NCI-H2196 (cell line): Measurements from ENCODE around the gene RTP5.

Source experiments
- DNase-seq: peaks from one replicate; lab custom pipeline; 2025; ENCODE audit not compliant: unreplicated experiment; lab: John Stamatoyannopoulos, UW

Gene RTP5

DNA sequence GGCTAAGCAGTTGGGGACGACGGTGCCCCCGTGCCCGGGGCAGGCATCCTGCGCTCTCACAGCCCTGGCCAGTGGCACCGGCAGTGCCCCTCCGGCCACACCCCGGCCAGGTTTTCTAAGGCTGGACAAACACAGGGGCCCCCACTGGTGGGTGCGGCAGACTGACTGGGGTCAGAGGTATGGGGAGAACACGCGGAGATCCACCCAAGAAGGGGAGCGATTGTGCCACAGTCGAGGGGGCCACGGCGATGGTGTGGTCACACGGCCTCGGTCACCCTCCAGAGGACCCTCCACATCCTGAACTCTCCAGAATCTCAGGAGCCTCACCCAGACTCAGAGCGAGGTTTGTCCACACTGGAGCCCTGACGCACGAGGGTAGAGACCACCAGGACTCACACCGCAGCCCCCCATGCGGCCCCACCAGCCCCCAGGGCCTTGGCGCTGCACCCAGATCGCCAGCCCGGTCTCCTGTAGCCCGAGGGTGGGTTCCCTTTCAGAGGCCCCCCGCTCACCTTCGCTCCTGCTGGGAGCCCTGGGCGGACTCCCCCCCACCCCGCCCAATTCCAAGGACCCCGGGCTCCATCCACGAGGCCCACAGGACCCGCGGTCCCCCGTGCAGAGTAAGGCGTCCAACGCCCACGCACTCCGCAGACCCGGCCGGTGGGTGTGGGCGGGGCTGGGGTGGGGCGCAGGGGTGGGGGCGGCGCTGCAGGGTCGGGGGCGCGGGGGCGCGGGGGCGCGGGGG, 26.0 kb upstream of the RTP5 start:
- DNase-seq, result no peak

- peak; percentile 49 for DNase-seq
These were observed 25.3 kb upstream of the RTP5 start for GRCh38 chr2:241844066-241844728.

GRCh38 chr2:241844831-241845578, 24.5 kb upstream of the RTP5 start:
- no peak for DNase-seq

DNA sequence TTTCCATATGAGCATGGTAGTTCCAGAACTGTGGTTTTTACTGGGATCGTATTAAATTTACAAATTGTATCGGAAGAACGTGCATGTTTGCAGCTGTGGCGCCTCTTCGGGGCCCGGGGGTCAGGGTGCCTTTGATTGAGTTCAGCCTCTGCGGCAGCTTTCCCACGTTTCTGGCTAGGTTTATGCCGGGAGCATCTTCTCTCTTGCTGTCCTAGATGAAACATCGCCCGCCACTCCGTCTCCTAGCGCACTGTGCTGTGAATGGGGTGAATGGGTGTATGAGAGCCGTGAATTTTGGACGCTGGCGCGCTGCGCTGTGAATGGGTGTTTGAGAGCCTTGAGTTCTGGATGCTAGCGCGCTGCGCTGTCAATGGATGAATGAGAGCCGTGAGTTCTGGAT, 23.1 kb upstream of the RTP5 start:
- DNase-seq, result no peak

DNA sequence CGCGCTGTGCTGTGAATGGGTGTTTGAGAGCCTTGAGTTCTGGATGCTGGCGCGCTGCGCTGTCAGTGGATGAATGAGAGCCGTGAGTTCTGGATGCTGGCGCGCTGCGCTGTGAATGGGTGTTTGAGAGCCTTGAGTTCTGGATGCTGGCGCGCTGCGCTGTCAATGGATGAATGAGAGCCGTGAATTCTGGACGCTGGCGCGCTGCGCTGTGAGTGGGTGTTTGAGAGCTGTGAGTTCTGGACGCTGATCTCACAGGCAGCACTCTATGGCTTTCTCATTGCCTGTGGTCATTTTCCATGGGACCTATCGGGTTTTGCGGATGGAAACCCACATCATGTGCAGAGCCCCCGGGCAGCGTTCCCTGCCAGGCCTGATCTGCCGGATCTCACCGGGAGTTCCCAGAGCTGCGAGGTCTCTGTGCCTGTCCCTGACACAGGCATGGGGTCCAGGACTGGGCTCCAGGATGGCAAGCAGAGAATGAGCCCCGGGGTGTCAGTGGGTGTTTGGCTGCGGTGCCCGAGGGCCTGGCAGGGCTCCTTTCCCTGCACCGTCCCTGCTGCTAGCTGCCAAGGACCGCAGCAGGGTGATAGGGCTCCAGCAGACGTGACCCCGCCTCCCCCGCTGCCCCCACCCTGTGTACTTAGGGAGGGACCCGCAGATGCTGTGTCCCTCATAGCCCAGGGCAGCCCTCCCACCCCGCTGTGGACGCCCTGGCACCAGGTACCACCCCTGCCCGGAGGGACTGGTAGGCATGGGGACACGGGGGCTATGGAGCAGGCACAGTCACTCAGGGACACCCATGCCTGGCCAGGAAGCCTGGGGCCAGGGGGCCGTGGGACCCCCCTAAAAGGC, 20.5 kb upstream of the RTP5 start:
- no peak for DNase-seq

DNA sequence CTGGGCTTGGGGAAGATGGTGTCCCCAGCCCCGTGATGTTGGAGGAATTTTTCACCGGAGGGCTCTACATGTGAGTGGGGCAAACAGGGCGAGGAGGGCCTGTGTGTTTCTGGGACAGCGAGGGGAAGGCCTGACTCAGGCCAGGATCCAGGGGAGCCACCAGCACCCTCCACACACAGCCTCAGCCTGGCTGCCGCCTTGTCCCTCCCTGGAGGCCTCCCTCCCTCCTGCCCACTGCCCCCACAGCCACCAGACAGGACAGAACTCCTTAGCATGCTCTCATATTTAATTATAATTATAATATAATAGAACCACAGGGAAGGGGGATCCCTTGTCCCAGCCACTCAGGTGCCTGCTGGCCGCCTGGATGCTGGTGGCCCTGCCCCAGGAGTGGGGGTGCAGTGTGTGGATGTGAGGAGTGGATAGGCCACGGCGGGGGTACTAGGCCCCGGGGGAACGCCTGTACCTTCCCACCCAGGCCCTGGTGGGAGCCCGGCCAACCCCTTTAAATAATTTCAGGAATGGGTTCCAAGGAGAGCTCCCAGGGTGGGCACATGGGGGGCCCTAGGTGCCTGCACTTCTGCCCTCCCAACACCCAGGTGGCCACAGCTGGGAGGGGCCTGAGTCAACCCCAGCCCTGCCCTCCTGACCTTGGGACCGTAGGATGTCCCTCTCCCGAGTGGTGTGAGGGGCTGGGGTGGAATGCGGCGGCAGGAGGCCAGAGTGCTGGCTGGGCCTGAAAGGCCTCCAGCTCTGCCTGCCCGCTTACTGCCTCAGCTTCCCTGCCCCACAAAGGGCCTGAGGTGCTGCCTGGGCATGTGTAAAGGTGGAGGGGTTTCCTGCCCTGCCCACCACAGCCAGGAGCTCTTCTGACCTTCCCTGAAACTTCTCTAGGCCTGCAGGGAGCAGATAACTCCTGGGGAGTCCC, 19.6 kb upstream of the RTP5 start:
- no peak for DNase-seq

- DNase-seq, result no peak
These were observed 18.8 kb upstream of the RTP5 start for GRCh38 chr2:241850544-241851324.

DNA sequence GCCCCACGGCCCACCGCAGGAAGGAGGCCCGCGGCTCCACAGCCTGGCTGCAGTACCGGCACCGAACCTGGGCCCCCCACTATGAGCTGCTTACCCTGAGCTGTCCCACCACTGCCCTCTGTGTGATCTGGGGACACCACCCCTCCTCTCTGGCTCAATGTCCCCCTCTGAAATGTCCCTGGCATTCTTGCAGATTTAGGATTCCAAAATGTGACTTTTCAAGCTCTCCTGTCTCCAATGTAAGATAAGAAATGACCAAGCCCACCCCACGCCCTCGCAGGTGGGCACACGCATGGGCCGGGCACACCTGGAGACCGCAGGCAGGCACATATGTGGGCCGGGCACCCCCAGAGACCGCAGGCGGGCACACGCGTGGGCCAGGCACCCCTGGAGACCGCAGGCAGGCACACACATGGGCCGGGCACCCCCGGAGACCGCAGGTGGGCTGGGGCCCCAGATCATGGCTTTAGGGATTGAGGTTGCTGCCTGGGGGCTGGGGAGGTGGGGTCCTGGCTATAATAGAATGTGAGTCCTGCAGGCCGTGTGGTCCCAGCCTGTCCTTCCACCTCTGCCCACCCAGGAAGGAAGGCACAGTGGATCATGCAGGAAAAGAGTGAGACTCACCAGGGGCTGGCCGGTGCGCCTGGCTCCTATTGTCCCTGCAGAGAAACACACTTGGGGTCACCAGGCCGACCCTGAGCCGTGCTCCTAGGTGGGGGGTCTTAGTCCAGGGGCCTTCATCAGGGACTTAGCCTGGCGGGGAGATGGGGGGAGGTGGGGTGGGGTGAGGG, 18.0 kb upstream of the RTP5 start:
- DNase-seq, result no peak

GRCh38 chr2:241852116-241852980, 17.2 kb upstream of the RTP5 start:
- DNase-seq, result no peak

- no peak for DNase-seq
These were observed 16.4 kb upstream of the RTP5 start for GRCh38 chr2:241852981-241853631.

DNA sequence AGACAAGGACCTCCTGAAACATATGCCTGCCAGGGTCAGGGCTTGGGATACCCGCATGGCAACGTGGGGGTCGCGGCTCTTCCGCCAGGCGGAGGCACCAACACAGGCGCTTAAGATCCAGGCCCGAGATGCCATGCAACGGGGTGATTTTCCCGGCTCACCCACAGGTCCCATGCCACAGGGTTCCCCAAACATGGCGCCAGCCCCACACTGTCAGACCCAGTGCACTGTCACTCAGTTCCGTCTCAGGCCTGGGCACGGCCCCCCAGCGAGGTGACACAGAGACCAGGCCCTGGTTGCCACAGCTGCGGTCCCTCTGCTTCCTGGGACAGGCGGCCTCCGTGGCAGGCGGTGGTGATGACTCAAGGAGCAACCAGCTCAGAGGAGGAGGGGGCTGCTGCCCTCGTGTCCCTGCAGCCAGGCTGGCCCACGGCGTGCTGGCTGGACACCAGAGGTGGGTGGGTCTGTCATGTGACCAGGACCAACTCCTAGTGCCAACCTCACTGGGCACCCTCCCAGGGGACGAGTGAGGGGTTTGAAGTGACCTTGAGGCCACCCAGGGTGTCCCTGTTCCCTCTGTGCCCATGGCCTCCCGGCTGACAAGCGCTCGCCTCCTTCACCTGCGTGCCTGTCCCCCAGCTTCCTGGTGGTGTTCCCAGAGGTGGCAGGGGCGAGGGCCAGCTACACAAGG, 15.7 kb upstream of the RTP5 start:
- DNase-seq, result no peak

DNA sequence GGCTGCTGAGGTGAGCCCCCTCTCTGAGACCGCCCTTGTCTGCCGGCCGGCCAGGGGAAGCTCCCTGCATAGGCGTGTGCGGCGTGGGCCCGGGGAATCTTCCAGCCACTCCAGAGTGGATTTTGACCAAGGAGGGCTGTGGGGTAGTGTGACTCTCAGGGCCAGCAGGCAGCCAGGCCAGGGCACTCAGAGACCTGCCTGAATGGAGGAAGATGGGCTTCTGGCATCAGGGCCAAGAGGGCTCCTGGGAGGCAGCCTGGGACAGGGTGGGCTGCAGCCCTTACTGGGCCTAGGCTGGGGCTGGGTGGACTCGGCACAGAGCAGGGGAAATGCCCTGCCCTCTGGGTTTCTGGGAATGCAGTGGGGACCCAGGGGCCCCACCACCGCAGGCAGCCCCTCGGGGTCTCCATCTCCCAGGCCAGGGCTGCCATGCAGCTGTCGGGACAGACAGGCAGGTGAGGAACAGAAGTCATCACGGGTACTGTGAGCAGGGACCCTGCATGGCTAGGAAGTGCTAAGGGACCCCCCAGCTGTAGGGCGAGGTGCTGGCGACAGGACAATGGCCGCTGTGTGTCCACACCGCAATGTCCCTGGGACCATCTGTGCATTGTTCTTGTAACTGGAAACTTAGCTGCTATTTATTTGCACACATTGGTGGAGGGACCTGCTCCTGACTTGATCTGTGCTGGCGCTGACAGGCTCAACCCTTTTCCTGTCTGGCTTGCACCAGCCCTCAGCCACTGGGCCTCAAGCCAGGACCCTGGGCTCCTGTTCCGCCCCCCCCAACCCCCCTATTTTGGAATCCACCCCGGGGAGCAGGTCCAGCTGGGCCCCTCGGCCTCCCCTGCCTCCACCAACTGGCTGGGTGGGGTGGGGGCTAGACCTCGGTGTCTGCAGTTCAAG, 14.9 kb upstream of the RTP5 start:
- DNase-seq, result no peak

DNA sequence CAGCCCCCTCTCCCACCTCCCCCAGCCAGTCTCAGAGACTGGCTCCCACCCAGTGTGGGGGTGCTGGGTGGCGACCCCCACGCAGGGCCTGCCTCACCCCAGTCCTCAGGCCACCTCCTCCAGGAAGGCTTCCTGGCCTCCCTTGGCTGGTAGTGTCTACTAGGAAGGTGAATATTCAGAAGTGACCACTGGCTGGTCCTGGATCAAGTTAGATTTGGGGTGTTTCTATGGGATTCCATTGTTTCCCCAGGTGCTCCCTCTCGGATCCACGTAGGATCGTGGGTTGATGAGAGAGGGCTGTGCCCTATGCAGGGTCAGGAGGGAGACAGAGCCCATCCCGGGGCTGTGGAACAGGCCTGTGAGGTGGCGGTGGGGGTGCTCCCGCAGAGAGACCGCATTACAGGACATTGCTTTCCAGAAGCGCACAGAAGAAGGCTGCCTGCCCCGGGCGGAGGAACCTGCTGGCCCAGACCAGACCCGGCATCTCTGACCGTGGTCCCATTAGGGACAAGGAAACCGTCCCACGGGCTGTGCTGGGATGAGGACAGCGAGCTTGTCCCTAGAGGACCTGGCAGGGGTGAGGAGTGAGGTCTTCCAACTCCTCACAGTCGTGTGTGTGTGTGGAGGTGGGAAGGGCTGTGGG, 14.2 kb upstream of the RTP5 start:
- DNase-seq, result no peak

DNA sequence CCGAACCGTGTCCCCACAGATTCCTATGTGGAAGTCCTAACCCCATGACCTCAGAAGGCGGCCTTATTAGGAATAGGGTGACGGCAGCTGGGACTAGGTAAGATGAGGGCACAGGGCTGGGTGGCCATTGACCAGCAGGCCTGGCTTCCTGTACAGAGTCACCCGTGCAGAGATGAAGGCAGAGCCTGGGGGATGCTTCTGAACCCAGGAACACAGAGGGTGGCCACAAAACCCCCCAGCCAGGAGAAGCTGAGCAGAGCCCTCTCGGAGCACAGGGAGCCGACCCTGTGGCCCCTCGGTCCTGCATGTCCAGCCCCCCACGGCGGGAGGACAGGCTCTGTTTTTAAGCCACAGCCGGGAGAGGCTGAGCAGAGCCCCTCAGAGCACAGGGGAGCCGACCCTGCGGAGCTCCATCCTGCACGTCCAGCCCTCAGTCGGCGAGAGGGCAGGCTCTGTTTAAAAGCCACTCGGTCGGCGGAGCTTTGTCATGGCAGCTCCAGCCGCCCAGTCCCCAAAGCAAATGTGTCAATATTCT, 13.6 kb upstream of the RTP5 start:
- DNase-seq, result no peak

GRCh38 chr2:241857041-241857541, 12.4 kb upstream of the RTP5 start:
- no peak for DNase-seq
